HG03460 (cell line): Measurements from ENCODE around the gene PADI6.

Source experiments
- ATAC-seq: cut with Tn5 transposase; IDR thresholded peaks from one replicate; pipeline ENCODE4 v1.9.1; 2021; ENCODE audit not compliant: unreplicated experiment

PADI6 gene

DNA sequence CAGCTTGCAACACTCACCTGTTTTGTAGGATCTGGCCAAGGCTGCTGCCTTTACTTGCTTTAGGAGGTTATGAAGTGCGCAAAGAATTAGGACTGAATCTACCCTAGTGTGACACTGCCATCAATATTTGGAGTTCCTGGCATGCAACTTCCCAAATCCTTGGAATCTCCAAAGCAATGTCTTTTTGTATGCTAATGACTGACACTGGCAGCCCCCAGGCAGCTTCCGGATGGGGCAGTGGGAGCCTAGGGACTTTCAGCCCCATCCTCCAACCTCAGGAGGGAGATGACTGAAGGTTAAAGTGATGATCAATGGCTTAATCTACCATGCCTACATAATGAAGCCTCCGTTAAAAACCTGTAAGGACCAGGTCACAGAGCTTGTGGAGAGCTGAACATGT is 62.0 kb downstream of the PADI6 start:
- ATAC-seq = no peak

DNA sequence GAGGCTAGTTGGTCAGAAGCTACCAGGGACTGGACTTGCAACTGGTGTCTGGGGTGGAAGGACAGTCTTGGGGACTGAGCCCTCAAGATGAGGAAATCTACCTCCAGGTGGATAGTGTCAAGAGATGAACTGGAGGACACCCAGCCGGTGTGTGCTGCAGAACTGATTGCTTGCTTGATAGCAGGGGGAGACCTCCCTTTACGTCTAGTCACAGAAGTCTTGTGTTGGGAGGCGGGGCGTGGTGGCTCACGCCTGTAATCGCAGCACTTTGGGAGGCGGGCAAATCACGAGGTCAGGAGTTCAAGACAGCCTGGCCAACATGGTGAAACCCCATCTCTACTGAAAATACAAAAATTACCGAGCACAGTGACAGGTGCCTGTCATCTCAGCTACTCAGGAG is 62.6 kb downstream of the PADI6 start:
- ATAC-seq = no peak

DNA sequence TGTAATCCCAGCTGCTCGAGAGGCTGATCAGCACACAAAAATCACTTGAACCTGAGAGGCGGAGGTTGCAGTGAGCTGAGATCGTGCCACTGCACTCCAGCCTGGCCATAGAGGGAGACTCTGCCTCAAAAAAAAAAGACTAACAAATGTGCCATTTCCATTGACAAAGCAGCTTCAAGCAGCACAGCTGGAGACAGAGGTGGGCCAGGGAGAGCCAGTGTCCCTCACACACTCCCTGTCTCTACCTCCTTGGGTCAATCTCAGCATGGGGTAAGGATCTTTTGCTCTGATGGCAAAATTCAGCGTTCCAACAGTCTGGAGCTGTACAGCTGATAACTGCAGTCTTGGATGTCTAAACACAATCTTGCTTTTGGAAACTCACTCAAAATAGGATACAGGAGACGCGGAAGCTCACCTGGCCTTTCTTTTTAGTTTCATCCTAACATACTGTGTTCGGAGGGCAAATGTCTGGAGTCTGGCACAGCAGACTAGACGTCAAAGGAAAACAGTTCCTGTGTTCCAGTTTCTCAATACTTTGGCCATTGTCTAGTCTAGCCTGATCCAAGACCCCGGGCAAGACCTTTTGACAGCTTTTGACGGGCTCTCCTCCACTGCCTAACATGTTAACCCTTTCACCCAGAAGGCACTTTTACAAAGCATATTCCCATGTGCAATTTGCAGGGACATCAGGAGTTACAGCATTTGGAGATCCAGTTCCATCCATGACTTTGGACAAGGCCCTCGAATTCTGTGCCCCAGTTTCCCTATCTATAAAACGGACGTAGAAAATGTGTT is 64.6 kb downstream of the PADI6 start:
- ATAC-seq = no peak

DNA sequence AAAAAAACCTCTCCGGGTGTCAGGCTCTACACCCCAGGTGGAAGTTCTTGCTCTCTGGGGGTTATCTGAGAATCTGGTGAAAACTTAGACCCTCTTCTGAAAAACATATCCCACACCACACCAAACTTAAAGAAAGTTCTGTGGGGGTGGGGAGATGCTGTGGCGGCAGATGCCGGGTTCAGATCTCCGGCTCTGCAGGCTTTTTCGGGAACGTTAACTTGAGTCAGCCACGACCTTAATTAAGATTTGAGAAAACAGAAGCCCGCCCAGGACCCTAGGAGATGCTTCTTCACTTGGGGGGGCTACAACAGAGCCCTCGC is 65.2 kb downstream of the PADI6 start:
- no peak for ATAC-seq

DNA sequence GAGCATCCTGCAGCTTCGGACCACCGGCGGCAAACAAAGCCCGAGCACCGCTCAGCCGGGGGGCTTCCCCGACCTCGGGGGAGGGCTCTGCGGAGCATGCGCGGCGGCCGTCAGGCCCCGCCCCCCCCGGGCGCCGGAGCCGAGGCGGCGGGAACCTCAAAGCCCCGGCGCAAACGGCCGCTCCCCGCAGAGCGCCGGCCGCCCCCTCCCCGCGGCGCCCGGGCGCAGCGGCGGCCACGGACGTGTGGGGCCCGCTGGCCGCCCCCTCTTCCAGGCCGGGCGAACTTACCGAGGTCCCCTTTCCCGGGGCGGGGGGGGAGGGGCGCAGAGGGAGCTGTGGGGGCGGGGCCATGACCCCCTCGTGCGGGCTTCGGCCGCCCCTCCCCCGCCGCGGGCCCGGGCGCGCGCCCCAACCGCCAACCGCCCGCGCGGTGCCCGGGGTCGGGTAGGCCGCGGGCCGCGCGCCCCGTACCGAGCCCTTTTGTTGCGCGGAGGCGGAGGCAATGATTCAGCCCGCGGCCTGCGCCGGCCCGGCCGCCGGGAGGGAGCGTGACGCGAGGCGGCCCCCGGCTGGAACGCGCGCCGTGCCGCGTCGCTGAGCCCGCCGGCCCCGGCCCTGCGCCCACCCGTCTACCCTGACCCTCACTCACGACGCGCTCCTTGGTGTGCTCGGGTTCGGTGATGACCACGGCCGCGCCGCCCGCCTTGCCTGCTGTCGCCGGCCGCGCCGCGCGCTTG is 65.8 kb downstream of the PADI6 start:
- ATAC-seq = peak; percentile 27

DNA sequence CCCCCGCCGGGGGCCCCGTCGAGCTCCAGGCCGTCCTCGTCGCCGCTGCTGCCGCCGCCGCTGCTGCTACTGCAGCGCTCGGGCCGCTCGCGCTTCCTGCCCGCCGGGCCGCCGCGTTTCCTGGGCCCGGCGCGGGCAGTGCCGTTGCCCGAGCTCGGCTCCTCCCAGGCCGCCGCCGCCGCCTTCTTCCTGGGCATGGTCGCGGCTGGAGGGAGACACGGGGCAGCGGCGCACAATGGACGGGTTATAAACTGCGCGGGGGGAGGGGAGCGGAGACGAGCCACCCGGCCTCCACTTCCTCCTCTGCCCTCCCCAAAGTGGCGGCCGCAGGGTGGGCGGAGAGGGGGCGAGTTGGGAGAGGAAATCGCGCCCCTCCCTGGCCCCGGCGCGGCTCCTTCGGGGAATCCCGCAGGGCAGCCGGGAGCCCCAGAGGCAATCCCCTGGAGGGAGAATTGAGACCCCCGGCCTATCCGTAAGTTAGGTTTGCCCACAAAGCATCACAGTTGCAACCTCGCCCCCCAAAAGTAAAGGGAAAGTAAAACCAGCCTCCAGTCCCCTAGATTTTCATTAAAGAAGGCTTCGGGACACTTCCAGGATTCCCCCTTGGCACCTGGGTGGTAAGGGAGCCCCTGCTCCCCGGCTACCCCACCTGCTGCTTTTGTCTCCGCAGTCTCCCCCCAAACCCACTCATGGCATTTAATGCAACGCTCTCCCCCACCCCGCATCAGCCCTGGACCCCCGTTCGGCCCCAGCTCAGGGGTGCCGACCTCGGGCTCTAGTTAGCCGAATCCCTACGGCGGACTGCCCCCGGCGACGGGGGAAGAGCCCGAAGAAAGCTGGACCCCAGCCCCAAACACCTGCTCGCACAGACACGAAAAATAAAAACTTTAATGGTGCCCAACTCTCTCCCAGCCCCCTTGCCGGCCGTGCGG is 66.6 kb downstream of the PADI6 start:
- ATAC-seq = peak; percentile 48

DNA sequence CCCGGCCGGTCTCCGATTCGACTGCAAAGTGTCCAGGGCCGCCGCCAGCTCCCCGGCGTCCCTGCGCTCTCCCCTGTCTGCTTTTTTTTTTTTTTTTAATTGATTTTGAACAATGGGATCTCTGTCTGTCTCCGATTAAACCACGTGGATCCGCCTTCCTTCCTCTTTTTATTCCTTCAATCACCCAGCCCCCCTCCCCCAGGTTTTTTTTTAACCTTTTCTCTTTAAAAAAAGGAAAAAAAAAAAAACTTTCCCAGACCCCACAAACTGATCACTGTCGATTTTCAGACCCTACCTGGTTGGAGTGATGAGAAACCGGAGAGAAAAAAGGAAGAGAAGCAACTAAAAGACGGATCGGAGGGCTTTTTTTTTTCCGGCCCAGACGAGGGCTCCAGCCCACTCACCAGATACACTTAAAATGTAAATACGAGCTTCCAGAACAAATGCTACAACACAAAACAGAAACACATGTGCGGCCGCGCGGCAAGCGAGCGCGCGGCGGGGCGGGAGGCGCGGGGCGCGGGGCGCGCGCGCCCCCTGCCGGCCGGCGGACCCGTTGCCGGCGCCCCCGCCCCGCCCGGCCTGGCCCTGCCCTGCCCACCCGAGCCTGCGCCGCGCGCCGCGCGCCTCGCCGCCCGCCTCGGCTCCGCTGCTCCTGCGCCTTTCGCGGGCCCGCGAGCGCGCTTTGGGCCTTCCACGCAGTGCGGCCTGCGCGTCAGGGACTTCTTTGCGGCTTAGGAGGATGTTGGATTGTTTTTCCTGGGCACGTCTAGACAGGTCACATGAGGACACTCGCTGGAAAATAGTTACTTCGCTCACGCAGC is 67.5 kb downstream of the PADI6 start, which contains the start of gene RCC2:
RCC2 (minus strand) TSS at position 428 of the 824 bp plus-strand sequence. CDS start 1,163 bp downstream, outside the sequence.
- ATAC-seq = no peak

DNA sequence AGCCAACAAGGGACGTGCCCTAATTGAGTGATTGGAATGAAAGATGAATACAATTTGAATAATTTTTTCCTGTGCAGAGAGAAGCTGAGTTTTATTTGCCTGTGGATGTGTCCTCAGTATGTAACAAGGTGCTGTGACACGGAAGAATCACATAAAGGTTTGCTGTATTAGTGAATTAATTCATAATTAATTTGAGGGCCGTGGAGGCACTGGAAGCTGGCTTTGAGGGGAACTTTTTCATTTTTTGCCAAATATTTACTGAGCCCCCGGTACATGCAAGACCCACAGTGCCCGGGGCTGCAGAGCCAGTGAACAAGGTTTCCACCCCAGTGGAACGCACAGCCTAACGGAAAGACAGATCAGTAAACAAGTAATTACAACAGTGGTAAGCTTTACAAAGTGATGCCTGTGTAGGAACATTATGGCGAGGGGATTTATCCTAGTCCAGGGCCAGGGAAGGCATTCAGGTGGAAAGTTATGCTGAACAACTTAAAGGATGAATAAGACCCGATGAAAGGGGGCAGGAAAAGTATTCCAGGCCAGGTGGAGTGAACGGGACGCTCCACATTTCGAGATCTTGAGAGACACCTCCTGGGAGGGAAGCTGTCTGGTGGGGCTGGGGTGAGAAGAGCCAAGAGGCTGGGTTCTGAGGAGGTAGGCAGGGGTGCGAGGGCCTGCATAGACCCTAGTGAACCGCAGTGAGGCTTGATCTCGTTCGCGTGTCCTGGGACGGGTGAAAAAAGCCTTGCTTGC is 68.3 kb downstream of the PADI6 start:
- no peak for ATAC-seq

DNA sequence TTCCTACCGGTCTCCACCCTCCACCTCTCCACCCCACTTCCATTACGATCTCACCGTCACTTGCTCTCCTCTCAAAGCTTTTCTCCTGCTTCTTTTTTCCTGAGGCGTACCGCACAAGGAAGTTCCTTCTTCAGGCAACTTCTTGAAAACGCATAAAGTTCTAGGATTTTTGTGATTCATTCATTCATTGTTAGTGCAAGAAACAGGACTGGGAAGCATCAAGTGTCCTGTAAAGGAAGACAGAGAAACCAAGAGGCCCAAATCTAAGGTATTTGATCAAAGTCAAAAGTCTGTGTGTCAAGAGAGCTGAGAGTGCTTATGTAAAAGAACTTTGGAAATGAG is 68.8 kb downstream of the PADI6 start:
- no peak for ATAC-seq

DNA sequence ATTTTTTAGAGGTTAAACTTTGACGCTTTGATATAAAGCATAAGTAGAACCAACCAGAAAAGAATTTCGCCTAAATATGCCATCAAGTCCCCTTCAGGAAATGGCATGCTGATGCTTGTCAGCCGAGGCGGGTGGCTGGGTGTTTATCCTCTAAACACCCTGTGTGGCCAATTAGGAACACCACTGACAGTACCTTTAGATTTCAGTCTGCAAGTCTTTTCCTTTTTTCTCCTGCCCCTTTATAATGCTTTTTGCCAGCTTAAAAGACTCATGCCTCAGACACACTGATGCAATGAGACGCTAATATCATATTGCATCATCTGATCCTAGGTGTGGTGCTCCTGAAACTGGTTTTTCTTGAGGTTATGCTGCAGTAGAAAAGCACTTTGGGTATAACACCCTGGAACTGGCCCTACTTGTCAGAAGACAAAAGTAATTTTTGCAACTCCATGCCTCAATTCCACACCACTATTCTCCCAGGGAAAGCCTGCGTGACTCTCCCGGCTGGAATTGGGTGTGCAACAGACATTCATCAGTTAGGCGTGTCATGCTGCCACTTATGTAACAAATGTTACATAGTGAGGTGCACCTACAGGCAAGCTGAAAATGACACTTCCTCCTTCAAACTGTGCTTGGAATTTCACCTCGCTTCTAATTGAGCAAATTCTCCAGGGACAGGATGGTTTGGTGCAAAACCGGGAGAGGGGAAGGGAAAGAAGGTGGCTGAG is 69.4 kb downstream of the PADI6 start:
- ATAC-seq = no peak

DNA sequence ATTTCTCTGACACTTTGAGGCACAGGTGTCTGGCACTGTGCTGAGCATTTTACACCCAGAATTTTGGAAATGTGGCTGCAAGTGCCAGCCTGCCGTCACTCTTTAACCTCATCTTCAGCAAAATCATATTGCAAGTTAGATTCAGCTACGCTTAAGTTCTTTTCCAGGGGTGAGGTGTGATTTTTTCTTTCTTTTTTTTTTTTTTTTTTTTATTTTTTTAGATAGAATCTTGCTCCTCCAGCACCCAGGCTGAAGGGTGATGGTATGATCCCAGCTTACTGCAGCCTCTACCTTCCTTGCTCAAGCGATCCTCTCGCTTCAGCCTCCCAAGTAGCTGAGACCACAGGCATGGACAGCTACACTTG is 70.0 kb downstream of the PADI6 start:
- no peak for ATAC-seq

DNA sequence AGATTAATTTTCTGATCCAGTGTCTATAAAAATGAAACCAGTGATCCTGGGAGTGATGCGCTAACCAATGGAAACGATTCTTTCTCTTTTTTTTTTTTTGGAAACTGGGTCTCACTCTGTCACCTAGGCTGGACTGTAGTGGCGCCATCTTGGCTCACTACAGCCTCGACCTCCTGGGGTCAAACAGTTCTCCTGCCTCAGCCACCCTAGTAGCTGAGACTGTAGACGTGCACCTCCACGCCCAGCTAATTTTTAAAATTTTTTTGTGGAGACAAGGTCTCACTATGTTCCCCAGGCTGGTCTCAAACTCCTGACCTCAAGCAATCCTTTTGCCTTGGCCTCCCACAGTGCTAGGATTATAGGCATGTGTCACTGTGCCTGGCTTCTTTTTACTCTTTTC is 70.8 kb downstream of the PADI6 start:
- no peak for ATAC-seq

DNA sequence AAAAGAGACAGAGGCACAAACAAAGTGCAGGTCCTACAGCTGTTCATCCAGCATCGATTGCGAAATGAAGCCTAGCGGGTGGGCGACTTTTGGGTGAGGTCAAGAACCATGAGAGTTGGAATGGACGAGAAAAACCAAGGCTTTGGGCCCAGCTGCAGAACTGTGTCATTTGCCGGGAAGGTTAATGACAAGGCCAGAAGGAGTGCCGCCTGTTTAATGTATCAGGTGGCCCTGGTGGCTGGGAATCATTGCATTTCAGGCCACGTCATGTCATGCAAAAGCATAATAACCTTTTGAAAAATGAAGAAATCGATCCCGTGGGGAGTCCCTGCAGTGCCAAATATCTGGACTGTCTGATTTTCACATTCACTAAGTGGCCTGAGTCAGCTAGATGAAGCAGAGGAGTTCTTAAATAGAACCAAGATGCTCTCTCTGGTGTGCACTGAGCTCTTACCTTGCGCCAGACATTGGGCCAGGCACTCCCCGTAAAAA is 75.6 kb downstream of the PADI6 start:
- ATAC-seq = no peak
